HUES6 (cell line): Measurements from ENCODE around the gene TBC1D9B.

Source experiments
- H3K27ac ChIP-seq: 2 replicates; pipeline ENCODE4 v1.7.0; 2013; ENCODE audit warnings: low read depth, mild to moderate bottlenecking, low read length, inconsistent platforms
- H3K27me3 ChIP-seq: 2 replicates; pipeline ENCODE4 v1.6.1; 2013; ENCODE audit warnings: low read length; ENCODE audit not compliant: control insufficient read depth, insufficient read depth
- H3K36me3 ChIP-seq: 2 replicates; pipeline ENCODE4 v1.6.1; 2013; ENCODE audit warnings: low read length; ENCODE audit not compliant: control insufficient read depth, insufficient read depth
- H3K4me1 ChIP-seq: 2 replicates; pipeline ENCODE4 v1.6.1; 2013; ENCODE audit warnings: low read length; ENCODE audit not compliant: control insufficient read depth, insufficient read depth
- H3K4me3 ChIP-seq: 2 replicates; pipeline ENCODE4 v1.5.1; 2013; ENCODE audit warnings: low read depth, low read length
- H3K9ac ChIP-seq: one replicate; pipeline ENCODE4 v1.6.1; 2013; ENCODE audit warnings: mild to moderate bottlenecking, low read length
- H3K9me3 ChIP-seq: 2 replicates; pipeline ENCODE4 v1.6.1; 2013; ENCODE audit warnings: low read depth, low read length; ENCODE audit not compliant: control insufficient read depth, insufficient read depth

The TBC1D9B gene

GRCh38 chr5:179823937-179824744 is 83.6 kb downstream of the TBC1D9B start:
- Histone ChIP-seq H3K27ac (no peak overlapping the region), H3K4me3 (no peak overlapping the region), H3K27me3 (no peaks in the 10 kb centered on the region), H3K9me3 (no peaks in the 10 kb centered on the region), H3K36me3 (peaks cover 70% of the 10 kb centered on the region), H3K4me1 (peaks cover 38% of the 10 kb centered on the region), H3K9ac (no peak overlapping the region)

- Histone ChIP-seq H3K36me3 (peaks cover 55% of the 10 kb centered on the region), H3K9ac (peak overlapping the region; percentile 26), H3K27me3 (no peaks in the 10 kb centered on the region), H3K9me3 (no peaks in the 10 kb centered on the region), H3K4me1 (peaks cover 36% of the 10 kb centered on the region), H3K27ac (no peak overlapping the region), H3K4me3 (peak overlapping the region; percentile 80)
Measured at GRCh38 chr5:179822444-179822990, 85.2 kb downstream of the TBC1D9B start.

- Histone ChIP-seq H3K9ac (no peak overlapping the region), H3K4me1 (peaks cover 34% of the 10 kb centered on the region), H3K4me3 (peak overlapping the region; percentile 80), H3K9me3 (no peaks in the 10 kb centered on the region), H3K36me3 (peaks cover 51% of the 10 kb centered on the region), H3K27me3 (no peaks in the 10 kb centered on the region), H3K27ac (no peak overlapping the region)
Measured at GRCh38 chr5:179822059-179822432, 85.7 kb downstream of the TBC1D9B start.

GRCh38 chr5:179821298-179822058 is 86.2 kb downstream of the TBC1D9B start:
- H3K9ac ChIP-seq, result peak overlapping the region; percentile 97
- H3K27me3 ChIP-seq, result no peaks in the 10 kb centered on the region
- no peaks in the 10 kb centered on the region for H3K9me3 ChIP-seq
- H3K4me3 ChIP-seq, result peak overlapping the region; percentile 80
- peaks cover 46% of the 10 kb centered on the region for H3K36me3 ChIP-seq
- peak overlapping the region; percentile 85; the same call in 1 of the 2 replicates for H3K27ac ChIP-seq
- H3K4me1 ChIP-seq, result peaks cover 34% of the 10 kb centered on the region

- peak within 1 kb of the TSS; percentile 80 for H3K4me3 ChIP-seq
- no peaks in the 10 kb centered on the region for H3K9me3 ChIP-seq
- H3K4me1 ChIP-seq, result peaks cover 34% of the 10 kb centered on the region
- H3K27me3 ChIP-seq, result no peaks in the 10 kb centered on the region
- H3K9ac ChIP-seq, result peak within 1 kb of the TSS; percentile 97
- H3K27ac ChIP-seq, result peak within 1 kb of the TSS; percentile 85
- H3K36me3 ChIP-seq, result peaks cover 38% of the 10 kb centered on the region
Measured at GRCh38 chr5:179820483-179821297, 87.0 kb downstream of the TBC1D9B start, which contains the start of gene SQSTM1. Gene SQSTM1 (plus strand): TSS chr5:179820905. CDS start chr5:179820937, 32 bp downstream.

GRCh38 chr5:179820127-179820482 is 87.6 kb downstream of the TBC1D9B start:
- Histone ChIP-seq H3K4me3 (peak overlapping the region; percentile 80), H3K36me3 (peaks cover 36% of the 10 kb centered on the region), H3K9ac (peak overlapping the region; percentile 84), H3K4me1 (peaks cover 34% of the 10 kb centered on the region), H3K27me3 (no peaks in the 10 kb centered on the region), H3K27ac (peak overlapping the region; percentile 85), H3K9me3 (no peaks in the 10 kb centered on the region)

GRCh38 chr5:179819296-179820126 is 88.2 kb downstream of the TBC1D9B start:
- Histone ChIP-seq H3K27me3 (no peaks in the 10 kb centered on the region), H3K36me3 (peaks cover 30% of the 10 kb centered on the region), H3K27ac (peak overlapping the region; percentile 85), H3K9ac (peak overlapping the region; percentile 84), H3K4me1 (peaks cover 34% of the 10 kb centered on the region), H3K4me3 (peak overlapping the region; percentile 80), H3K9me3 (no peaks in the 10 kb centered on the region)

- H3K27ac ChIP-seq, result peak overlapping the region; percentile 85; the same call in 1 of the 2 replicates
- peaks cover 34% of the 10 kb centered on the region for H3K4me1 ChIP-seq
- H3K27me3 ChIP-seq, result no peaks in the 10 kb centered on the region
- peak overlapping the region; percentile 53 for H3K4me3 ChIP-seq
- H3K36me3 ChIP-seq, result peaks cover 23% of the 10 kb centered on the region
- no peaks in the 10 kb centered on the region for H3K9me3 ChIP-seq
- H3K9ac ChIP-seq, result peak overlapping the region; percentile 84
Measured at GRCh38 chr5:179818746-179819295, 88.9 kb downstream of the TBC1D9B start.

- peaks cover 39% of the 10 kb centered on the region for H3K4me1 ChIP-seq
- peak overlapping the region; percentile 53 for H3K4me3 ChIP-seq
- H3K27me3 ChIP-seq, result no peaks in the 10 kb centered on the region
- H3K27ac ChIP-seq, result peak overlapping the region; percentile 85; the same call in 1 of the 2 replicates
- H3K36me3 ChIP-seq, result peaks cover 20% of the 10 kb centered on the region
- H3K9ac ChIP-seq, result peak overlapping the region; percentile 84
- H3K9me3 ChIP-seq, result no peaks in the 10 kb centered on the region
Measured at GRCh38 chr5:179817890-179818745, 89.6 kb downstream of the TBC1D9B start.
